Rectal smooth muscle tissue (tissue), 1 donor: ENCODE measurements around the gene ZNF385A.
A peak's percentile ranks its signal among the peaks of the same experiment; 100 is the strongest.

ENCODE experiments used
- H3K27ac ChIP-seq: one replicate; pipeline ENCODE4 v1.7.0; 2013; ENCODE audit warnings: low read depth, low read length, inconsistent platforms
- H3K27me3 ChIP-seq: one replicate; pipeline ENCODE4 v1.7.0; 2013; ENCODE audit warnings: low read length; ENCODE audit not compliant: control insufficient read depth, insufficient read depth
- H3K36me3 ChIP-seq: one replicate; pipeline ENCODE4 v1.7.0; 2013; ENCODE audit warnings: low read length; ENCODE audit not compliant: control insufficient read depth, insufficient read depth
- H3K4me1 ChIP-seq: one replicate; pipeline ENCODE4 v1.7.0; 2013; ENCODE audit warnings: low read length; ENCODE audit not compliant: control insufficient read depth, insufficient read depth
- H3K4me3 ChIP-seq: one replicate; pipeline ENCODE4 v1.7.0; 2013; ENCODE audit warnings: low read length
- H3K9ac ChIP-seq: one replicate; pipeline ENCODE4 v1.7.0; 2013; ENCODE audit warnings: low read length

The ZNF385A gene

DNA sequence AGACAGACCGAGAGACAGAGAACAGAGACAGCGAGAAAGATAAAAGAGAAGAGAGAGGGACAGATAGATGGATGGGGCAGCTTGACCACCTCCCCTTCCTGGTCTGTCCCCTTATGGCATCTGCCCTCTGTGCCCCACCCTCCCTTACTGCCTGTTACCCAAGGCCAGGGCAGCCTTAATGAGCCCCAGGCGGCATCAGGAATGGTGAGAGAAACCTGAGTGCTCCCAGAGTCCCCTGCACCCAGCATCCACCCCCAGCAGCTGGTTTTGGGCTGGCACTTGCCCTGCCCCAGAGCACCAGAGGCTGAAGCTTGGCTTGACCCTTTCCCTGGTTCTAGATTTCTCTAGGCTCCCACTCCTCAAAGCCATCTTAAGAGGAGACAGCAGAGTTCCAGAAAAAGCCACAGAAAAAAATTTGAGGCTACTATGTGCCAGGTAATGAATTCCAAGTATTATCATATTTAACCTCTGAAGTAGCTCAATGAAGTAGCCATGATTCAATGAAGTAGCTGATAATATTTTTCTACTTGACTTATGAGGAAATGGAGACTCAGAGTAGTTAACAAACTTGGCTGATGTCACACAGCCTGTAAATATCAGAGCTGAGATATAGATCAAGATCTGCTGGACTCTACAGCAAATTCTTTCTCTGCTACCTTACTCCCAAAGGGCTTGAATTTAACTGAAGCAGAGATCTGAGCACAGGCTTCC lies 2.0 kb upstream of the ZNF385A start:
- no peak overlapping the region for H3K27ac ChIP-seq
- H3K4me3 ChIP-seq = no peak overlapping the region
- no peaks in the 10 kb centered on the region for H3K36me3 ChIP-seq
- no peaks in the 10 kb centered on the region for H3K4me1 ChIP-seq
- H3K27me3 ChIP-seq = no peaks in the 10 kb centered on the region
- no peak overlapping the region for H3K9ac ChIP-seq

DNA sequence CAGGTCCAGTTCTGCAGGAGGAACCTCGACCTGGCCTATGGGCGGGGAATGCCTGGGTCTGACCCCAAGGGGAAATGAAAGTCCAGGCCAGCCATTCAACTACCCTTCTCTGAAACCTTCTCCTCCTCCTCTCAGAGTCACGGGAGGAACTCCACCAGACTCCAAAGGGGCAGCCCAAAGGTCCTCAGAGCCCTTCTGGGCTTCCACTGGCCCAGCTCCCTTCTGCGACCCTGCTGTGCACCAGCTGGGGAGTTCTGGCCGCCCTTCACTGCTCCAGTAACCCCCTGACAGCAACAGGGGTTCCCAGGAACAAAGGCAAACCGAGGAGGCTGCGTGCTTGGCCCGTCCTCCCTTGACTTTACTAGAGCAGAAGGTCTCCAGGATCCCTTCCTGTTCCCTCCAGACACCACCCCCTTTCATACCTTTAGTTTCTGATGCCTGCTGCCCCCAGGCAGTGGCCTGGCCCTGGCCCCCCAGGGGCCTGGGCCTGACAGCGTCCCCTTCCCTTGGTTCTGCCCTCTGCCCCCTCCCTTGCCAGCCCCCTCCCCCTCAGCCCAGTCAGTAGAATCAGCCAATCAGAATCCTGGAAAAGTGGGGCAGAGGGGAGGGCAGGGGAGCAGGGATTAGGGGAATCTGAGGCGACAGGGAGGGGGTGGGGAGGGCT lies 850 bp upstream of the ZNF385A start:
- no peaks in the 10 kb centered on the region for H3K27me3 ChIP-seq
- no peaks in the 10 kb centered on the region for H3K36me3 ChIP-seq
- H3K9ac ChIP-seq = no peak overlapping the region
- no peaks in the 10 kb centered on the region for H3K4me1 ChIP-seq
- no peak overlapping the region for H3K4me3 ChIP-seq
- no peak overlapping the region for H3K27ac ChIP-seq

DNA sequence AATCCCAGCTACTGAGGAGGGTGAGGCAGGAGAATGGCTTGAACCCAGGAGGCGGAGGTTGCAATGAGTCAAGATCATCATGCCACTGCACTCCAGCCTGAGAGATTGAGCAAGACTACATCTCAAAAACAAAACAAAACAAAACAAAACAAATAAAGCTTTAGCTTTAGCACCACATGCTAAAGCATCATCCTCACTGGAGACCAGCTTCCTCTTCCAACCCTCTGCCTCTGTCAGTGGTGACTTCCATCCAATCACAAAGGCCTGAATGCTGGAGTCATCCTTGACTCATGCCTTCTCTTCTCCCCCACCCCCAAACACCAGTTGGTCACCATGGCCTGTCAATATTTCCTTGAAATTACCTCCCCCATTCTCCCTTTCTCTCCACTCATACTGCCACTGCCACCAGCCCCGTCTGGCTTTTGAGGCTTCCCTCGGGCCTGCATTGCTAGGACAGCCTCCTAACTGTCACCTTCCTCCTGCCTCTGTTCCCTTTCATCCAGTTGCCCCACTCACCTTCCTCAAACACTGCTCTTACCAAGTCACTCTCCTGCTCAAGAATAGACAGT lies 1.4 kb downstream of the ZNF385A start:
- Histone ChIP-seq H3K4me1 (peaks cover 3% of the 10 kb centered on the region), H3K4me3 (no peak overlapping the region)

DNA sequence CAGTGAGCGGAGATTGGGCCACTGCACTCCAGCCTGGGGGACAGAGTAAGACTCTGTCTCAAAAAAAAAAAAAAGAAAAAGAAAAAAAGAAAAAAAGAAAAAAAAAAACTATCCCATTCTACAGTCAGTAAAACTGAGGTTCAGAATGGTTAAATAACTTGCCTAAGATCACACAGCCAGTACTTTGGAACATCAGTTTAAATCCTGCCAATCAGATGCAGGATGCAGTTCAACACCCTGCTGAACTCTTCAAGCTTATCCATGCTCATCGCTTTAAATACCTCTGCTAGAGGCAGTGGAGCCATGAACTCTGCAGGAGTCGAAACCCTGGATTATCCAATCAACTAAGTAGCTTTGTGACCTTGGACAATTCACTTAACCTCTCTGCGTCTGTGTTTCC lies 3.4 kb downstream of the ZNF385A start:
- H3K4me3 ChIP-seq = no peak overlapping the region

More for the DNA sequence above, 1.4 kb downstream of the ZNF385A start:
- no peaks in the 10 kb centered on the region for H3K36me3 ChIP-seq
- H3K27me3 ChIP-seq = no peaks in the 10 kb centered on the region
- no peak overlapping the region for H3K27ac ChIP-seq
- H3K9ac ChIP-seq = no peak overlapping the region

DNA sequence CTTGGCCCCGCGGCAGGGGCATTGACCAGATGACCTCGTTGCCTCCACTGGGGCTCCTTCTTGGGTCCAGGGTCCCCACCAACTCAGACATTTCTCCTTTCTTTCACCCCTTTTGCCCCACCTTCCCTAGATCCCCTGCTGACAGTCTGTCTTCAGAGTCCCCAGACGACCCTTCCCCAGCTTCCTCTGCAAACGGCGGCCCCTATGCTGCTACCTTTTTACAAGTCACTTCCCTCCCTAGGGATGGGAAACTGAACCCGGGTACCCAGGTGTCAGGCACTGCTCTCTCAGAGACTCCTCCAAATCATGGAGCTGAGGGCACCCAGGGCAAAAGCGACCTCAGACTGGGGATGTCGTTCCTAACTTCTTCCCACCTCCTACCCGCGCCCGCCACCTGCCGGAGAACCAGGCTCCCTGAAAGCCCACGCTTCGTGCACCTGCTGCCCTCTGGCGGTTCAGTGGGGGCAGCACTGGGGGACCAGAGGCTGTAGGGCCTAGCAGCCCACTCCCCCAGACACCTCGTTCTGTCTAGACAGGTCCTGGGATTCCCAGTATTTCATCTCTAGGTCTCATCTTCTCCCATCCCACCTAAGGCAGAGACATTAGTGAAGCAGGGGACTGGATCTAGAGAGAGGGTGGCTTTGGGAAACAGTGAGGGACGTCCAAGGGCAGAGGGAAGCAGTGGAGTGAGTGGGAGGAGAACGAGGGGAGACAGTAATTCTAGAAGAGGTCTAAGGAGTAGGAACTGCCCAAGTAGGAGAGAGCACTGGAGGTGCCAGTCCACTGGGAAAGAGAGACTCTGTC lies 4.9 kb downstream of the ZNF385A start:
- H3K9ac ChIP-seq = no peak overlapping the region
- peak overlapping the region; percentile 72 for H3K27ac ChIP-seq

More for the DNA sequence above, 3.4 kb downstream of the ZNF385A start:
- Histone ChIP-seq H3K27me3 (no peaks in the 10 kb centered on the region), H3K4me1 (peaks cover 3% of the 10 kb centered on the region), H3K27ac (no peak overlapping the region), H3K9ac (no peak overlapping the region), H3K36me3 (no peaks in the 10 kb centered on the region)

DNA sequence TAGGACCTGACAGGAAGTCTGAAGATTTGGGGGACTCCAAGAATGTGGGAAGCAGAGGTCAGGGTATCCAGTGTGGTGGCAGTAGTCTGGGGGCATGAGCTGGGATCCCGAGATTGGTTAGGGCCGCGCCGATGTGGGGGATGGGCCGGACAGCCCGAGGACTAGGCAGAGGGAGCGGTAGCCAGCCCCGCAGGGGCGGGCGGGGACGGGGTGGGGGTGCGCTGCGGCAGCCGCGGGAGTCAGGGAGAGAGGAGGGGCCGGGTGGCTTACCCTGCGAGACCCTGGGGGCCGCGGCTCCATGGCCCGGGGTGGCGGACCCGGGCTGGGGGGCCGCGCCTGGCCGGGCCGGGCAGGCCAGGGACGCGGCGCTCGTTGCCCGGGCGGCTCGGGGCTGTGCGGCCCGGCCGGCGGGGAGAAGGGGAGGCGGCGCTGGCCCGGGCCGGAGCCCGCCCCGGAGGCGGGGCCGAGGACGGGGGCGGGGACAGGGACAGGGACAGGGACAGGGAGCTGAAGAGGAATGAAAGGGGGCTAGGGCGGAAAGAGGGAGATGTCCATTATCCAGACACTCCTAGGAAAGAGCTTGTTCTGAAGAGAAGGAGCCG lies 5.6 kb downstream of the ZNF385A start:
- Histone ChIP-seq H3K4me1 (peaks cover 3% of the 10 kb centered on the region), H3K36me3 (no peaks in the 10 kb centered on the region), H3K27me3 (no peaks in the 10 kb centered on the region), H3K9ac (no peak overlapping the region), H3K4me3 (peak overlapping the region; percentile 67), H3K27ac (peak overlapping the region; percentile 72)

More for the DNA sequence above, 4.9 kb downstream of the ZNF385A start:
- Histone ChIP-seq H3K27me3 (no peaks in the 10 kb centered on the region), H3K4me3 (peak overlapping the region; percentile 67), H3K4me1 (peaks cover 3% of the 10 kb centered on the region), H3K36me3 (no peaks in the 10 kb centered on the region)

DNA sequence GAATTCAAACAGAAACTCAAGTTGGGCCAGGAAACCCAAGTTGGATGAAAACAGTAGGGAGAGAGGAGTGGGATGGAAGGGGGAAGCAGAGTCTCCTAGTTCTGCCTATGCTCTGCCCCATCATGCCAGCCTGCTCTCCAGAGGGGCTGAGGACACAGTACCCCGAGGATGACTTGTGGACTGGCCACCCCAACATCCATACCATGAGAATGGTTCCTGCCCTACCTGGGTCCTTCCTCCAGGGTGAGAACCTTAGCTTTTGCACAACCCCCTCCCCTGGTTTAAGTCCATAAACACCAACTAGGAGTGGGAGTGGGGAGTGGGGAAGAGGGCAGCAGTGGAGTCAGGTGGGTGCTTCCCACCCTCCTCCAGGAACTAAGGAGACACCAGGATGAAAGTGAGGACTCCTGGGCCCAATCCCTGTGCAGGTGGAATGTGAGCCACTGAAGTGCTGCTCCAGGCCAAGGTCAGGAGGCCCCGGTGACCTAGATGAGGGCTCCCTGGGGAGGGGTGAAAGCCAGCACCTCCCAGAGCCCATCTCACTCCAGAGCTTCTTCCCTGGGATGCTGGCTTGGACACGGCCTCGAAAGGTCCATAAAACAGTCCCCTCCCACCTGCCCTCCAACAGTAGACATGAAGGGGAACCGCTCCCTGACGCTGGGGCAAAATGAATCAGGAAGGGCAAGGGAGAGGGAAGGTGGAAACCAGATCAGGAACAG lies 6.6 kb downstream of the ZNF385A start:
- Histone ChIP-seq H3K9ac (no peak overlapping the region), H3K36me3 (no peaks in the 10 kb centered on the region), H3K27me3 (no peaks in the 10 kb centered on the region), H3K4me1 (peaks cover 3% of the 10 kb centered on the region), H3K27ac (no peak overlapping the region), H3K4me3 (peak overlapping the region; percentile 35)

DNA sequence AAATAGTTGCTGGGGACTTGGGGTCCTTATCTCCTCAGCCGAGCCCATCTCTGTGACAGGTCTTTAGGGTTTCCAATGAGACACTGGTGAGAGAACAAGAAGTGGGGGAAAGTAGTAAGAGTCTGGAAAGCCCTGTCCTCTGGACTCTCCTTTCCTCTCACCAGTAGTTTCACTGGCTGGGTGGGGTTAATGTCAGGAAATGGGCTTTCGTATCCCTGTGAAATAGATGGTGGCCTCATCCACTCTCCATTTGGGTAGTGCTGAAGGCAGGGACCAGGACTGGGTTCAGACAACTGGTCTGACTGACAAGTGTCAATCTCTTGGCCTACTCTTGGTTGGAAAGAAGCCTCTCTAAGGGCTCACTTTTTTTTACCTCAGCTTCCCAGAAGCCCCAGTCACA lies 7.5 kb downstream of the ZNF385A start:
- no peak overlapping the region for H3K4me3 ChIP-seq

DNA sequence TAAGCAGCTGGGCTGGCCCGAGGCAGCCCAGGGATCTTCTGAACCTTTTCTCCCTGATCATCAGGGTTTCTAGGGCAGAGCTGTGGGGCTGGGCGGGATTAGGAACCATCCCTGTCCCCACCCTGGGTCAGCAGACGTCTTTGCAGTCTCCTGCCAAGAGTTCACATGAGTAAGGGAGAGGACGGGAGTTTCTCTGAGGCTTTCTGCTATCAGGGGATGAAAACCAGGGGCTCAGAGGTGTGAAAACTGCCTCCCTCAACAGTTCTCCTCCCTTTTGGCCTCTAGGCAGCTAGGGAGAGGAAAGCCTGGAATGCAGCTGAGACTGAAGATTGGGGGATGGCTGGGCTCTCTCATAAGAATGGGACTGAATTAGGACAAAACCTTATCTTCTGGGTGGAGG lies 7.9 kb downstream of the ZNF385A start:
- Histone ChIP-seq H3K9ac (no peak overlapping the region), H3K4me1 (peaks cover 3% of the 10 kb centered on the region), H3K27ac (peak overlapping the region; percentile 9)

More for the DNA sequence above, 7.5 kb downstream of the ZNF385A start:
- Histone ChIP-seq H3K27me3 (no peaks in the 10 kb centered on the region), H3K9ac (no peak overlapping the region), H3K4me1 (peaks cover 3% of the 10 kb centered on the region), H3K27ac (peak overlapping the region; percentile 9), H3K36me3 (no peaks in the 10 kb centered on the region)

DNA sequence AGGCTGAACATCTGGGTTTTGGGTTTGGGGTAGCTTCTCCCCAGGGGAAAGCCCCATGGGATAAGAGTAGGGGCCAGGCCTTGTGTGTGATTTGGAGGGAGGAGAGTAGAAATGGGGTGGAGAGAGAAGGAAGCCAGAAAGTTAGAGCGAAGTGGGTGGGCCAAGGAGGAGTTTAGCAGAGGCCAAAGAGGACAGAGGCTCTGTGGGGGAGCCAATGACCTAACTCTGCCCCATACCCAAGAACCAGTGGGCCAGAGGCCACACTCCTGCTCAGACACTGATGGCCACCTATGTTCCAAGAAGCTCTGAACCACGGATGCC lies 9.3 kb downstream of the ZNF385A start:
- H3K4me3 ChIP-seq = no peak overlapping the region
- H3K36me3 ChIP-seq = no peaks in the 10 kb centered on the region
- H3K27me3 ChIP-seq = no peaks in the 10 kb centered on the region
- peaks cover 3% of the 10 kb centered on the region for H3K4me1 ChIP-seq
- peak overlapping the region; percentile 0 for H3K27ac ChIP-seq
- H3K9ac ChIP-seq = no peak overlapping the region

More for the DNA sequence above, 7.9 kb downstream of the ZNF385A start:
- Histone ChIP-seq H3K4me3 (no peak overlapping the region), H3K27me3 (no peaks in the 10 kb centered on the region), H3K36me3 (no peaks in the 10 kb centered on the region)

DNA sequence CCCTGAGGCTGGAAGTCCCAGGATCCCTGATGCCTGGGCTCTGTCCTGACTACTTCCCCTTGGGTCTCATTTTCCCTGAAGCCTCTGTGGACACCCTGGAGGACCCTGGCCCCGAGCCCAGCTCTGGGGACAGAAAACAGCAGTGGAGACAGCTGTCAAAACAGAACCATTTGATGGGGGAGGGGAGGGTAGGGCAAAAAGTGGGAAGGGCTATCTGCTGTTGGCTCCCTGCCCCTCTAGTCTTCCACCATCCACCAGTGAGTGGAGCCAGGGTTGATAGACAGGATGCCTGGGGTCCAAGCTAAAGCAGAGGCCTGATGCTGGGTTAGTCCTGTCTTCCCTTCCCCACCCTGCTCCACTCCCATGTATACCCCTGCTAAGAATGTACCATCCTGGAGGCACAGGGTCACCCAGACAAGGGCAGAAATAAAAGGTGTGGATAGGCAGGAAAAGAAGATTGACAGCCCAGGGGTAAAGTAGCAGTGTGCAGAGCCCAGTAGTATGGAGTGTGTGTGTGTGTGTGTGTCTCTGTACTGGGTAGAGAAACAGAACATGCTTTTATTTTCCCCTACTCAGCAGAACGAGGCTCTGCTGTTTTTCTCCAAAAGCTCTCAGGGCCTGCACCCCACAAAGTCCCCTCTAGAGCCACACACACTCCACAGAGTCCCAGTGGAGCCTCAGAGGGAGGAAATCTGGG lies 9.8 kb downstream of the ZNF385A start:
- no peaks in the 10 kb centered on the region for H3K27me3 ChIP-seq
- H3K9ac ChIP-seq = no peak overlapping the region
- no peaks in the 10 kb centered on the region for H3K36me3 ChIP-seq
- no peak overlapping the region for H3K4me3 ChIP-seq
- H3K27ac ChIP-seq = peak overlapping the region; percentile 0
- peaks cover 3% of the 10 kb centered on the region for H3K4me1 ChIP-seq
